Thoracic aorta (tissue), 2 donors: ENCODE results near the gene DPY19L3. TPM values are rescaled to one million over a fixed set of nuclear protein-coding genes. Genes with fewer than 3 reads are reported as not detected.
"Not testable (repeated sequence)": the region's sequence is repeated elsewhere in the genome, so short reads cannot be mapped to it uniquely, and the experiment has no call there.

Experiments
- ATAC-seq: fragments of 150-250 bp; one replicate; pipeline ENCODE4 v1.8.0; 2017; ENCODE audit warnings: low read depth; ENCODE audit not compliant: insufficient number of reproducible peaks, low FRiP score
- DNase-seq: peaks from one replicate; pipeline ENCODE4 v3.0.0-alpha.2; 2020; ENCODE audit warnings: low spot score
- H3K27ac ChIP-seq, 2 donors: fragments of 200-600 bp; sonication (generic); 1 replicate in 1 of 2; 2 replicates in 1 of 2; pipeline ENCODE4 v1.5.1; 2016; ENCODE audit warnings: mild to moderate bottlenecking in 2 of 2, moderate library complexity in 2 of 2
- H3K27me3 ChIP-seq: fragments of 200-600 bp; sonication (generic); replicated peaks from 2 replicates; pipeline ENCODE4 v1.6.0; 2016; ENCODE audit warnings: mild to moderate bottlenecking; ENCODE audit not compliant: insufficient read depth
- H3K36me3 ChIP-seq: fragments of 200-600 bp; sonication (generic); one replicate; pipeline ENCODE4 v1.5.1; 2016
- H3K4me1 ChIP-seq, 2 donors: fragments of 200-600 bp; sonication (generic); 1 replicate in 1 of 2; 2 replicates in 1 of 2; pipeline versions ENCODE4 v1.5.1 to v1.6.0; 2016; ENCODE audit warnings: low read depth in 2 of 2, mild to moderate bottlenecking in 1 of 2; ENCODE audit not compliant: control insufficient read depth in 1 of 2
- H3K4me3 ChIP-seq: fragments of 200-600 bp; sonication (generic); 2 replicates; pipeline ENCODE4 v1.5.1; 2016; ENCODE audit warnings: mild to moderate bottlenecking
- H3K9me3 ChIP-seq: fragments of 200-600 bp; sonication (generic); 2 replicates; pipeline ENCODE4 v1.5.1; 2016
- CTCF ChIP-seq: fragments of 200-600 bp; sonication (generic); IDR thresholded peaks from one replicate; pipeline ENCODE4 v1.5.1; 2019; ENCODE audit warnings: antibody characterized with exemption
- total RNA-seq, 2 donors: library from RNA; depleted of rRNA; stranded (reverse); fragments of >200 nt; gene quantifications; one replicate each; pipeline versions ENCODE4 v1.1.0 to v1.2.3, GENCODE V29; 2016

Gene DPY19L3
- total RNA-seq, 2 donors from 2014 or later = 22.1 to 32.9 TPM

GRCh38 chr19:32416749-32417456, 11.3 kb downstream of the DPY19L3 start:
- TF ChIP-seq CTCF = no peak
- Histone ChIP-seq H3K27ac (no peak overlapping the region), H3K27me3 (no peaks in the 10 kb centered on the region), H3K4me1 (no peaks in the 10 kb centered on the region), H3K4me3 (no peak overlapping the region), H3K36me3 (no peaks in the 10 kb centered on the region), H3K9me3 (no peaks in the 10 kb centered on the region)
- DNase-seq (no peak), ATAC-seq (no peak)

- ATAC-seq (no peak), DNase-seq (no peak)
- no peaks in the 10 kb centered on the region for H3K36me3 ChIP-seq
- no peaks in the 10 kb centered on the region for H3K27me3 ChIP-seq
- H3K9me3 ChIP-seq = no peaks in the 10 kb centered on the region
- H3K27ac ChIP-seq = no peak overlapping the region
- H3K4me1 ChIP-seq = no peaks in the 10 kb centered on the region
- TF ChIP-seq CTCF = no peak
- H3K4me3 ChIP-seq = no peak overlapping the region
These were observed 12.6 kb downstream of the DPY19L3 start for GRCh38 chr19:32418155-32418554.

- DNase-seq = no peak
- Histone ChIP-seq H3K27me3 (no peaks in the 10 kb centered on the region), H3K4me1 (no peaks in the 10 kb centered on the region), H3K27ac (no peak overlapping the region), H3K4me3 (no peak overlapping the region), H3K36me3 (no peaks in the 10 kb centered on the region), H3K9me3 (no peaks in the 10 kb centered on the region)
- TF ChIP-seq CTCF = no peak
- no peak for ATAC-seq
These were observed 16.2 kb downstream of the DPY19L3 start for GRCh38 chr19:32421589-32422361.

GRCh38 chr19:32422435-32422834, 16.9 kb downstream of the DPY19L3 start:
- DNase-seq (no peak), ATAC-seq (no peak)
- TF ChIP-seq CTCF = no peak
- no peak overlapping the region for H3K27ac ChIP-seq
- no peaks in the 10 kb centered on the region for H3K27me3 ChIP-seq
- H3K9me3 ChIP-seq = no peaks in the 10 kb centered on the region
- H3K36me3 ChIP-seq = no peaks in the 10 kb centered on the region
- H3K4me3 ChIP-seq = no peak overlapping the region
- H3K4me1 ChIP-seq = no peaks in the 10 kb centered on the region

- H3K36me3 ChIP-seq, H3K9me3 ChIP-seq, ATAC-seq, H3K4me3 ChIP-seq, H3K27ac ChIP-seq, DNase-seq, H3K27me3 ChIP-seq, H3K4me1 ChIP-seq: not testable (repeated sequence)
These were observed 18.4 kb downstream of the DPY19L3 start for GRCh38 chr19:32423944-32424343.
